ENCODE data around the gene ITK.

Gene ITK

DNA sequence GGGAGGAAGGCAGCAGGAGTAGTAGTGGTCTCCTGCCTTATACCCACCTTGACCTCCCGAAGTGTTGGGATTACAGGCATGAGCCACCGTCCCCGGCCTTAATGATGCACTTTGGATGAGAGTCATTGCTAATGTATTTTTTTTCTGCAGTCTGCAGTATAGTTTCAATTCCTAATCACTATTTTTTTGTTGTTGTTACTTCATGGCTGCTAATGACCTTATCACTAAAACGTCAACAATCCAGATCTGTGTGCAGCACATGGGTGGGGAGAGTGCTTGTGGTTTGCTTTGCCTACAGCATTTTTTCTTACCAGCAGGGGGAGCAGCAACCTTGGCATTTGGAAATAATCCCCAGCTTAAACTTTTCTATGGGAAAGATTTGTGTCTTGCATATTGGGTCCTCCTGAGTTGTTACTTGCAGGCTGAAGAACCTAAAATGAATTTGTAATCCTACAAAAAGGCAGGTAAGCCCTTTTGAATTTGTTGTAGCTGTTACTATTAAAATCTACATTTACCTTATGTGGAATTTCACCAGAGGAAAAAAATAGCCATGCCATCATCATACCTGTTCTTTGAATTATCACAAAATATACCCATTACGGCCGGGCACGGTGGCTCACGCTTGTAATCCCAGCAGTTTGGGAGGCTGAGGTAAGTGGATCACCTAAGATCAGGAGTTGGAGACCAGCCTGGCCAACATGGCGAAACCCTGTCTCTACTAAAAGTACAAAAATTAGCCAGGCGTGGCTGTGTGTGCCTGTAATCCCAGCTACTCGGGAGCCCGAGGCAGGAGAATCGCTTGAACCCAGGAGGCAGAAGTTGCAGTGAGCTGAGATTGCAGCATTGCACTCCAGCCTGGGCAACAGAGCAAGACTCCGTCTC, 31.7 kb upstream of the ITK start:
- TF ChIP-seq ZFX (IDR thresholded peaks at IDR 0.05), result no peak
- TF ChIP-seq, protein P1, sequence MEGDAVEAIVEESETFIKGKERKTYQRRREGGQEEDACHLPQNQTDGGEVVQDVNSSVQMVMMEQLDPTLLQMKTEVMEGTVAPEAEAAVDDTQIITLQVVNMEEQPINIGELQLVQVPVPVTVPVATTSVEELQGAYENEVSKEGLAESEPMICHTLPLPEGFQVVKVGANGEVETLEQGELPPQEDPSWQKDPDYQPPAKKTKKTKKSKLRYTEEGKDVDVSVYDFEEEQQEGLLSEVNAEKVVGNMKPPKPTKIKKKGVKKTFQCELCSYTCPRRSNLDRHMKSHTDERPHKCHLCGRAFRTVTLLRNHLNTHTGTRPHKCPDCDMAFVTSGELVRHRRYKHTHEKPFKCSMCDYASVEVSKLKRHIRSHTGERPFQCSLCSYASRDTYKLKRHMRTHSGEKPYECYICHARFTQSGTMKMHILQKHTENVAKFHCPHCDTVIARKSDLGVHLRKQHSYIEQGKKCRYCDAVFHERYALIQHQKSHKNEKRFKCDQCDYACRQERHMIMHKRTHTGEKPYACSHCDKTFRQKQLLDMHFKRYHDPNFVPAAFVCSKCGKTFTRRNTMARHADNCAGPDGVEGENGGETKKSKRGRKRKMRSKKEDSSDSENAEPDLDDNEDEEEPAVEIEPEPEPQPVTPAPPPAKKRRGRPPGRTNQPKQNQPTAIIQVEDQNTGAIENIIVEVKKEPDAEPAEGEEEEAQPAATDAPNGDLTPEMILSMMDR (conservative IDR thresholded peaks at IDR 0.05), result peak; percentile 93
- no peak overlapping the region for H3K27ac ChIP-seq

DNA sequence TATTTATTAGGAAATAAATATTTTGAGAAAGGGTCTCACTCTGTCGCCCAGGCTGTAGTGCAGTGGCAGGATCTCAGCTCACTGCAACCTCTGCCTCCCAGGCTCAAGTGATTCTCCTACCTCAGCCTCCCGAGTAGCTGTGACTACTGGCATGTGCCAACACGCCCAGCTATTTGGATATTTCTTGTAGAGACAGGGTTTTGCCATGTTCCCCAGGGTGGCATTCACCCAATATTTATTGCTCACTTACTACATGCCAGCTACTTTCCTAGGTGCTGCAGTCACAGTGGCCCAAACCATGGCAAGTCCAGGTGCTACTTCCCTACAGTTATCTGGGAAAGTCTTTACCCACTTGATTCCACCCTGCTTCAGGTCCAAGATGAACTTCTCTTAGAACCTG, 29.6 kb upstream of the ITK start:
- TF ChIP-seq ZFX (IDR thresholded peaks at IDR 0.05), result no peak
- TF ChIP-seq, protein P1 (conservative IDR thresholded peaks at IDR 0.05), result no peak
- H3K27ac ChIP-seq, result no peak overlapping the region

DNA sequence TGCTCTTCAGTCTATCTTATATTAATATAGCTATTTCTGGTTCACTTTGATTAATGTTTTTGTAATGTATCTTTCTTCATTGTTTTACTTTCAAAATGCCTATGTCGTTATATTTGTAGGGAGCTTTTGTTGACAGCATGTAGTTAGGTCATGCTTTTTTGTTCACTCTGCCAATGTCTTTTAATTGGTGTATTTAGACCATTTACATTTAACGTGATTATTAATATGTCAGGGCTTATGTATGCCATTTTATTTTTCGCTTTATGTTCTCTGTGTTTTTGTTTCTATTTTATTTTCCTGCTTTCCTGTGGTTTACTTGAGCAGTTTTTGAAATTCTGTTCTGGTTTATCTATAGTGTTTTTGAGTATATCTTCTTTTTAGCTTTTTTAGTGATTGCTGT, 25.3 kb upstream of the ITK start:
- TF ChIP-seq ZFX (IDR thresholded peaks at IDR 0.05), result no peak
- TF ChIP-seq, protein P1 (conservative IDR thresholded peaks at IDR 0.05), result no peak

DNA sequence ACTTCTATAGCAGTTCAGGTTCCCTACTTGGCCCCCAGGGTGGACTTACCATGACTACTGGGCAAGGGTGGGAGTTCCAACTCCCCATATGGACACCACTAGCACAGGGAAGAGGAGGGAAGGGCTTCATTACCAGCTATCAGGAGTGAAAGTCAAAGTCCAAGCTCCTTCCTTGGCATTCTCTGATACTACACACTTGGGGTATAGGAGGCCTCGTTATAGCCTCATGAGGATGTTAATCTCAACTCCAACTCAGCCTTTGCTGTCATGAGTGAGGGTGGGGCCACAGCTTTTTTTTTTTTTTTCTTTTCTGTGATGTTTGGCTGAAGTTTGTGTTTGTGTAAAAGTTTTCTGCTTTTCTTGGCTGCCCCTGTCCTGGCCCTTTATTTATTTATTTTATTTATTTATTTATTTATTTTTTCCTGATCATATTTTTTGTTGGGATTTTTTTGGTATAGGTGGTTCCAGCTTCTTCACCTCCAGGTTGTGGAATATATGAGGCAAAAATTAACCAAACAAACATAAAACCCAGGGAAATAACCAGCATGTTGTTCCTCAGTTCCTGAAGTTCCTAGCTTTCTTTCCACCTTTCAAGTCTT, 23.2 kb upstream of the ITK start:
- no peak overlapping the region for H3K27ac ChIP-seq
- TF ChIP-seq ZFX (IDR thresholded peaks at IDR 0.05), result no peak
- TF ChIP-seq, protein P1 (conservative IDR thresholded peaks at IDR 0.05), result no peak

More for the DNA sequence above, 25.3 kb upstream of the ITK start:
- no peak overlapping the region for H3K27ac ChIP-seq

DNA sequence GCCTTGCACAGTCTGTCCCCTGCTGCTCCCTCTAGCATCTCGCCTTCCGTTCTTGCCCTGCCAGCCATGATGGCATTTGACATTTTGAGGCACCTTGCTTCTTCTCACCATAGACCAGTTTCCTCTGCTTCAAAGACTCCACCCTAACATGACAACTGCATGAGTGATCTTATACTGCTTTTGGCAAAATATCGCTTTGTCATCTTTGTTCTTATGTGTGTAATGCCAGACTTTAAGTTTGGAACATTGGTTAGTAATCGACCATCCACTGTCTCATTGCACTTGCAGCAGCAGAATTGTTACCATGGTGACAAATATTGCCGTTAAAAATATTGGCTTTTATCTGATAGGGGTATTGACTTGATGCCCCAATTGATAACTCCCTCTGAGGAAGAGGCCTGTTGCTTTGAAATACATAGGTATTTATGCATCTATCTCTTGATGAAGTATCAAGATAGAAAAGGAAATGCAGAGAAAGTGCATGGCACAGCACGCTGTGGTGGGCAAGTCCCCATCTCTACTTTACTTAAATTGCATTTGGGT, 21.4 kb upstream of the ITK start:
- no peak for TF ChIP-seq ZFX (IDR thresholded peaks at IDR 0.05)
- TF ChIP-seq, protein P1 (conservative IDR thresholded peaks at IDR 0.05), result no peak
- no peak overlapping the region for H3K27ac ChIP-seq

DNA sequence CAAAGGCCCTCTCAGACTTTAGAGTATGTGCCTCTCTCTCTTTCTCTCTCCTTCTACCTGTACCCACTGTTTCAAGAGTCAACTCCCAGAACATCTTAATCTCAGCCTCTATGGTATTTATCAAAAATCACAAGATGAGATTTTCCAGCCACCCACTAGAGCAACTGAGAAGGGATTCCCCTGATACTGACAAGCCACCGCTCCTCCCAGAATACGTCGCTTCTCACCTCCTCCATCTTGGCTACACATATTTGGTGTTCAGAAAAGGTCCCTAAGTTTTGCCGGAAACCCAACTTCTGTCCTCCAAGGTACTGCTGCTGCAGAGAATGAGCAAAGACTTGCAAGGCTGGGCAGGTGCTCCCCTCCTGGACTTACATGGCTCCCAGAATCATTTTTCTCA, 20.6 kb upstream of the ITK start:
- no peak overlapping the region for H3K27ac ChIP-seq
- TF ChIP-seq, protein P1 (conservative IDR thresholded peaks at IDR 0.05), result no peak
- TF ChIP-seq ZFX (IDR thresholded peaks at IDR 0.05), result no peak

DNA sequence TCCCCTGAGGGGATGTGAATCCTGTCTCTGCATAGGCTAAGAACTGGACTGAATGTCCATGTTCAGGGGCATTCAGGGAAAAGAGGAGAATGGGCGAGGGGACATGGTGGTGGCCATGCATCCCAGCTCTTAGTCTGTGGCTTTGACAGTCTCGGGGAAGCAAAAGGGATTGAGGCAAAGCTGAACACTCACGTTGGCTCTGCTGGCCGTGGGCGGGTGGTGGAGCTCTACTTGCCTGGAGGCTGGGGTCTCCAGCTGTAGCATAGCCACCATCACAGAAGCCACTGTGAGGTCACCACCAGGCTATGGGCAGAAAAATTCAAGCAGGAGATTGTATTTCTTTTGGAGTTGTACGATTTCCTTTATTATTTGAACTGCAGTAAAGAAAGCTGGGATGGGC, 18.6 kb upstream of the ITK start:
- no peak overlapping the region for H3K27ac ChIP-seq
- TF ChIP-seq, protein P1 (conservative IDR thresholded peaks at IDR 0.05), result no peak
- no peak for TF ChIP-seq ZFX (IDR thresholded peaks at IDR 0.05)
